ENCODE measurements around the gene MTFR2. TPM values are rescaled to one million over a fixed set of nuclear protein-coding genes. Genes with fewer than 3 reads are reported as not detected.

The MTFR2 gene
- total and polyA plus RNA-seq, 2 experiments from 2014 or later, result 7.4 to 13.5 TPM

DNA sequence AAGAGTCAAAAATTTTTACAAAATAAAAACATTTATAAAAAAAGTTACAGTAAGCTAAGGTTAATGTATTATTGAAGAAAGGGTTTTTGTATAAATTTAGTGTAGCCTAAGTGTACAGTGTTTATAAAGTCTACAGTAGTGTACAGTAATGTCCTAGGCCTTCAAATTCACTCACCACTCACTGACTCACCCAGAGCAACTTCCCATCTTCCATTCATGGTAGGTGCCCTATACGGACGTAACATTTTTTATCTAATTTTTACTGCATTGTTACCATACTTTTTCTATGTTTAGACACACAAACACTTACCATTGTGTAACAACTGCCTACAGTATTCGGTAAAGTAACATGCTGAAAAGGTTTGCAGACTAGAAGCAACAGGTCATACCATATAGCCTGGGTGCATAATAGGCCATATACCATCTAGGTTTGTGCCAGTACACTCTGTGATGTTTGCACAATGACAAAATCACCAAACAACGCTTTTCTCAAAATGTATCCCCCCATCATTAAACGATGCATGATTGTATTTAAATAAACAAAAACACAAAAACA lies 6.0 kb downstream of the MTFR2 start:
- ATAC-seq, result no peak
- no peaks in the 10 kb centered on the region for H3K9me2 ChIP-seq (ENCODE audit: insufficient read depth)
- no peak overlapping the region for H3K4me3 Mint-ChIP-seq
- H3K4me2 ChIP-seq, result no peak overlapping the region
- no peak for TF ChIP-seq STAT1 (IDR thresholded peaks at IDR 0.05; ENCODE audit: unreplicated experiment)
- TF ChIP-seq, protein P1, sequence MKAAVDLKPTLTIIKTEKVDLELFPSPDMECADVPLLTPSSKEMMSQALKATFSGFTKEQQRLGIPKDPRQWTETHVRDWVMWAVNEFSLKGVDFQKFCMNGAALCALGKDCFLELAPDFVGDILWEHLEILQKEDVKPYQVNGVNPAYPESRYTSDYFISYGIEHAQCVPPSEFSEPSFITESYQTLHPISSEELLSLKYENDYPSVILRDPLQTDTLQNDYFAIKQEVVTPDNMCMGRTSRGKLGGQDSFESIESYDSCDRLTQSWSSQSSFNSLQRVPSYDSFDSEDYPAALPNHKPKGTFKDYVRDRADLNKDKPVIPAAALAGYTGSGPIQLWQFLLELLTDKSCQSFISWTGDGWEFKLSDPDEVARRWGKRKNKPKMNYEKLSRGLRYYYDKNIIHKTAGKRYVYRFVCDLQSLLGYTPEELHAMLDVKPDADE (IDR thresholded peaks at IDR 0.05), result no peak
- no peak for TF ChIP-seq ZNF331 (CRISPR knock-in tag; IDR thresholded peaks at IDR 0.05; ENCODE audit: low read depth)
- H3K4me3 ChIP-seq, result no peak overlapping the region
- H3K4me1 ChIP-seq (ENCODE audit: insufficient read depth), result no peaks in the 10 kb centered on the region
- no peaks in the 10 kb centered on the region; the same call in 1 of the 2 replicates for H4K20me1 ChIP-seq (replicated peaks; ENCODE audit: insufficient read depth)
- H3K36me3 ChIP-seq (ENCODE audit: insufficient read depth), result peaks cover 14% of the 10 kb centered on the region
- H3F3A ChIP-seq (replicated peaks; ENCODE audit: low read depth), result no peaks in the 10 kb centered on the region
- H2AFZ ChIP-seq, result no peak overlapping the region
- no peaks in the 10 kb centered on the region for H3K27me3 ChIP-seq (ENCODE audit: insufficient read depth)
- peaks cover 28% of the 10 kb centered on the region for H3K36me3 Mint-ChIP-seq (ENCODE audit: low read depth)
- H3K27me3 Mint-ChIP-seq (ENCODE audit: insufficient read depth, low read depth, poor library complexity), result no peaks in the 10 kb centered on the region
- H3K27ac ChIP-seq (ENCODE audit: low read depth), result no peak overlapping the region
- no peak for DNase-seq (ENCODE audit: low spot score)
- no peaks in the 10 kb centered on the region for H3K9me3 Mint-ChIP-seq
- peaks cover 7% of the 10 kb centered on the region for H3K79me2 ChIP-seq (replicated peaks; ENCODE audit: insufficient read depth)
- H3K4me1 Mint-ChIP-seq, result peaks cover 5% of the 10 kb centered on the region; the same call in 2 of the 3 replicates
- H3K27ac Mint-ChIP-seq, result no peak overlapping the region

DNA sequence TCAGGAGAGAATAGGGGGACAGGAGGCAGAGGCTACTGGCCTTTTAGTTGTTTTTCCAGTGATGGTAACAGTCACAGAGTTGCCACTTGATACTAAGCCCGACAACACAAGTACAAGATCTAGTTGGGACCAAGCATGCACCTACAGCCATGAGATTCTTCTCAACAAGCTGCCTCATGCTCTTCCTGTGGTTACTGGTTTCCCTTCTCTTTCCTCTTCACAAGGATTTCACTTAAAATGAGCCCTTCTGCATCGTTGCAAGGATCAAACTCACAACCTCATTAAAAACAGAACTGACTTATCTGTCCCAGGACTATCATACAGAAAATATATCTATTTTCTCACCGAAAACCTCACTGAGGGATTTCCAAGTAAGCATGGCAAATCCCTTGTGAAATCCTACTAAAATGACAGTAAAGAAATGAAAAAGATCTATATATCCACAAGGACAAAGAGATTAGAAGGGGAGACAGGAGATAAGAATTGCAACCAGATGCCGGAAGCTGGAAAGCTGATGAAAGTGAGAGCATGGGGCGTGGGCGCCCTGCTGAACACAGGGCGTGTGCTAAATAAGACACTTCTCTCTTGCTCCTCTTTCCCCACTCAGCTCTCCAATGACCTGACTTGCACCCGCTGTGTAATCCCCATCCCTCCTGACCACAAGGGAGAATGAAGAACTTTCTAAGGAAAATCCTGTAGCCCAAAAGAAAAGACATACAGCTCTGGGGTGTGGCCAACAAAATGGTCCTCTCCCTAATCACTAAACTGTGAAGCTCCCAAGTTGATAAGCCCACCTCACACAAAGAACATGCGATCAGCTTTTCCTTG lies 13.4 kb downstream of the MTFR2 start:
- Histone ChIP-seq H3K4me1 (ENCODE audit: insufficient read depth) (no peaks in the 10 kb centered on the region), H3K4me2 (no peak overlapping the region), H3F3A (replicated peaks; ENCODE audit: low read depth) (no peaks in the 10 kb centered on the region), H3K36me3 (ENCODE audit: insufficient read depth) (peaks cover 19% of the 10 kb centered on the region), H2AFZ (no peak overlapping the region), H3K79me2 (replicated peaks; ENCODE audit: insufficient read depth) (no peaks in the 10 kb centered on the region), H3K27ac (ENCODE audit: low read depth) (no peak overlapping the region), H3K4me3 (no peak overlapping the region), H3K9me2 (ENCODE audit: insufficient read depth) (no peaks in the 10 kb centered on the region), H4K20me1 (replicated peaks; ENCODE audit: insufficient read depth) (no peaks in the 10 kb centered on the region; the same call in 1 of the 2 replicates), H3K27me3 (ENCODE audit: insufficient read depth) (no peaks in the 10 kb centered on the region)
- ATAC-seq (no peak), DNase-seq (ENCODE audit: low spot score) (no peak)
- no peak for TF ChIP-seq STAT1 (IDR thresholded peaks at IDR 0.05; ENCODE audit: unreplicated experiment)
- TF ChIP-seq ZNF331 (CRISPR knock-in tag; IDR thresholded peaks at IDR 0.05; ENCODE audit: low read depth), result no peak
- TF ChIP-seq ZNF114 (CRISPR knock-in tag; IDR thresholded peaks at IDR 0.05), result no peak
- no peak for TF ChIP-seq NANOG (IDR thresholded peaks at IDR 0.05; ENCODE audit: borderline replicate concordance)
- TF ChIP-seq, protein P2, sequence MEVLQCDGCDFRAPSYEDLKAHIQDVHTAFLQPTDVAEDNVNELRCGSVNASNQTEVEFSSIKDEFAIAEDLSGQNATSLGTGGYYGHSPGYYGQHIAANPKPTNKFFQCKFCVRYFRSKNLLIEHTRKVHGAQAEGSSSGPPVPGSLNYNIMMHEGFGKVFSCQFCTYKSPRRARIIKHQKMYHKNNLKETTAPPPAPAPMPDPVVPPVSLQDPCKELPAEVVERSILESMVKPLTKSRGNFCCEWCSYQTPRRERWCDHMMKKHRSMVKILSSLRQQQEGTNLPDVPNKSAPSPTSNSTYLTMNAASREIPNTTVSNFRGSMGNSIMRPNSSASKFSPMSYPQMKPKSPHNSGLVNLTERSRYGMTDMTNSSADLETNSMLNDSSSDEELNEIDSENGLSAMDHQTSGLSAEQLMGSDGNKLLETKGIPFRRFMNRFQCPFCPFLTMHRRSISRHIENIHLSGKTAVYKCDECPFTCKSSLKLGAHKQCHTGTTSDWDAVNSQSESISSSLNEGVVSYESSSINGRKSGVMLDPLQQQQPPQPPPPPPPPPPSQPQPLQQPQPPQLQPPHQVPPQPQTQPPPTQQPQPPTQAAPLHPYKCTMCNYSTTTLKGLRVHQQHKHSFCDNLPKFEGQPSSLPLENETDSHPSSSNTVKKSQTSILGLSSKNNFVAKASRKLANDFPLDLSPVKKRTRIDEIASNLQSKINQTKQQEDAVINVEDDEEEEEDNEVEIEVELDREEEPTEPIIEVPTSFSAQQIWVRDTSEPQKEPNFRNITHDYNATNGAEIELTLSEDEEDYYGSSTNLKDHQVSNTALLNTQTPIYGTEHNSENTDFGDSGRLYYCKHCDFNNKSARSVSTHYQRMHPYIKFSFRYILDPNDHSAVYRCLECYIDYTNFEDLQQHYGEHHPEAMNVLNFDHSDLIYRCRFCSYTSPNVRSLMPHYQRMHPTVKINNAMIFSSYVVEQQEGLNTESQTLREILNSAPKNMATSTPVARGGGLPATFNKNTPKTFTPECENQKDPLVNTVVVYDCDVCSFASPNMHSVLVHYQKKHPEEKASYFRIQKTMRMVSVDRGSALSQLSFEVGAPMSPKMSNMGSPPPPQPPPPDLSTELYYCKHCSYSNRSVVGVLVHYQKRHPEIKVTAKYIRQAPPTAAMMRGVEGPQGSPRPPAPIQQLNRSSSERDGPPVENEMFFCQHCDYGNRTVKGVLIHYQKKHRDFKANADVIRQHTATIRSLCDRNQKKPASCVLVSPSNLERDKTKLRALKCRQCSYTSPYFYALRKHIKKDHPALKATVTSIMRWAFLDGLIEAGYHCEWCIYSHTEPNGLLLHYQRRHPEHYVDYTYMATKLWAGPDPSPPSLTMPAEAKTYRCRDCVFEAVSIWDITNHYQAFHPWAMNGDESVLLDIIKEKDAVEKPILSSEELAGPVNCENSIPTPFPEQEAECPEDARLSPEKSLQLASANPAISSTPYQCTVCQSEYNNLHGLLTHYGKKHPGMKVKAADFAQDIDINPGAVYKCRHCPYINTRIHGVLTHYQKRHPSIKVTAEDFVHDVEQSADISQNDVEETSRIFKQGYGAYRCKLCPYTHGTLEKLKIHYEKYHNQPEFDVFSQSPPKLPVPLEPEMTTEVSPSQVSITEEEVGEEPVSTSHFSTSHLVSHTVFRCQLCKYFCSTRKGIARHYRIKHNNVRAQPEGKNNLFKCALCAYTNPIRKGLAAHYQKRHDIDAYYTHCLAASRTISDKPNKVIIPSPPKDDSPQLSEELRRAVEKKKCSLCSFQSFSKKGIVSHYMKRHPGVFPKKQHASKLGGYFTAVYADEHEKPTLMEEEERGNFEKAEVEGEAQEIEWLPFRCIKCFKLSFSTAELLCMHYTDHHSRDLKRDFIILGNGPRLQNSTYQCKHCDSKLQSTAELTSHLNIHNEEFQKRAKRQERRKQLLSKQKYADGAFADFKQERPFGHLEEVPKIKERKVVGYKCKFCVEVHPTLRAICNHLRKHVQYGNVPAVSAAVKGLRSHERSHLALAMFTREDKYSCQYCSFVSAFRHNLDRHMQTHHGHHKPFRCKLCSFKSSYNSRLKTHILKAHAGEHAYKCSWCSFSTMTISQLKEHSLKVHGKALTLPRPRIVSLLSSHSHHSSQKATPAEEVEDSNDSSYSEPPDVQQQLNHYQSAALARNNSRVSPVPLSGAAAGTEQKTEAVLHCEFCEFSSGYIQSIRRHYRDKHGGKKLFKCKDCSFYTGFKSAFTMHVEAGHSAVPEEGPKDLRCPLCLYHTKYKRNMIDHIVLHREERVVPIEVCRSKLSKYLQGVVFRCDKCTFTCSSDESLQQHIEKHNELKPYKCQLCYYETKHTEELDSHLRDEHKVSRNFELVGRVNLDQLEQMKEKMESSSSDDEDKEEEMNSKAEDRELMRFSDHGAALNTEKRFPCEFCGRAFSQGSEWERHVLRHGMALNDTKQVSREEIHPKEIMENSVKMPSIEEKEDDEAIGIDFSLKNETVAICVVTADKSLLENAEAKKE (CRISPR knock-in tag; IDR thresholded peaks at IDR 0.05), result no peak
- TF ChIP-seq, protein P3, sequence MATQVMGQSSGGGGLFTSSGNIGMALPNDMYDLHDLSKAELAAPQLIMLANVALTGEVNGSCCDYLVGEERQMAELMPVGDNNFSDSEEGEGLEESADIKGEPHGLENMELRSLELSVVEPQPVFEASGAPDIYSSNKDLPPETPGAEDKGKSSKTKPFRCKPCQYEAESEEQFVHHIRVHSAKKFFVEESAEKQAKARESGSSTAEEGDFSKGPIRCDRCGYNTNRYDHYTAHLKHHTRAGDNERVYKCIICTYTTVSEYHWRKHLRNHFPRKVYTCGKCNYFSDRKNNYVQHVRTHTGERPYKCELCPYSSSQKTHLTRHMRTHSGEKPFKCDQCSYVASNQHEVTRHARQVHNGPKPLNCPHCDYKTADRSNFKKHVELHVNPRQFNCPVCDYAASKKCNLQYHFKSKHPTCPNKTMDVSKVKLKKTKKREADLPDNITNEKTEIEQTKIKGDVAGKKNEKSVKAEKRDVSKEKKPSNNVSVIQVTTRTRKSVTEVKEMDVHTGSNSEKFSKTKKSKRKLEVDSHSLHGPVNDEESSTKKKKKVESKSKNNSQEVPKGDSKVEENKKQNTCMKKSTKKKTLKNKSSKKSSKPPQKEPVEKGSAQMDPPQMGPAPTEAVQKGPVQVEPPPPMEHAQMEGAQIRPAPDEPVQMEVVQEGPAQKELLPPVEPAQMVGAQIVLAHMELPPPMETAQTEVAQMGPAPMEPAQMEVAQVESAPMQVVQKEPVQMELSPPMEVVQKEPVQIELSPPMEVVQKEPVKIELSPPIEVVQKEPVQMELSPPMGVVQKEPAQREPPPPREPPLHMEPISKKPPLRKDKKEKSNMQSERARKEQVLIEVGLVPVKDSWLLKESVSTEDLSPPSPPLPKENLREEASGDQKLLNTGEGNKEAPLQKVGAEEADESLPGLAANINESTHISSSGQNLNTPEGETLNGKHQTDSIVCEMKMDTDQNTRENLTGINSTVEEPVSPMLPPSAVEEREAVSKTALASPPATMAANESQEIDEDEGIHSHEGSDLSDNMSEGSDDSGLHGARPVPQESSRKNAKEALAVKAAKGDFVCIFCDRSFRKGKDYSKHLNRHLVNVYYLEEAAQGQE (IDR thresholded peaks at IDR 0.05; ENCODE audit: unreplicated experiment), result no peak
- Mint-ChIP-seq H3K27ac (no peak overlapping the region), H3K4me3 (no peak overlapping the region), H3K27me3 (ENCODE audit: insufficient read depth, low read depth, poor library complexity) (peaks cover 2% of the 10 kb centered on the region), H3K4me1 (no peaks in the 10 kb centered on the region), H3K9me3 (no peaks in the 10 kb centered on the region), H3K36me3 (ENCODE audit: low read depth) (peaks cover 23% of the 10 kb centered on the region; the same call in 2 of the 3 replicates)
